IMR-90 (cell line): Measurements from ENCODE around the gene RHAG. TPM values are rescaled to one million over a fixed set of nuclear protein-coding genes. Genes with fewer than 3 reads are reported as not detected.

Source experiments
- ATAC-seq: fragments of 200-7000 bp; cut with Tn5 transposase; 2 replicates; pipeline ENCODE4 v1.9.1; 2020; ENCODE audit warnings: low read depth, mild to moderate bottlenecking, moderate library complexity
- BruUV-seq: library from RNA; stranded (reverse); fragments of 400-500 nt; replicated peaks from 2 replicates; lab custom pipeline; 2021; lab: Mats Ljungman, UMichigan
- CTCF ChIA-PET: fragments of 300-600 bp; formaldehyde crosslinking; extraction: SDS; loops from one replicate; lab custom pipeline; 2021; ENCODE audit warnings: antibody characterized with exemption; lab: Yijun Ruan, JAX
- POLR2A ChIA-PET: fragments of 300-600 bp; sonication (Branson Sonifier 250); formaldehyde crosslinking; loops from one replicate; lab custom pipeline; 2022; ENCODE audit warnings: antibody characterized with exemption; ENCODE audit not compliant: unreplicated experiment; lab: Charles Lee
- DNase-seq: peaks from one replicate; pipeline ENCODE4 v3.0.0; 2013
- H2AFZ ChIP-seq: replicated peaks from 2 replicates; pipeline ENCODE3; 2013; ENCODE audit warnings: low read length, mild to moderate bottlenecking; ENCODE audit not compliant: poor library complexity
- H2AK5ac ChIP-seq: 2 replicates; pipeline ENCODE4 v1.6.1; 2013; ENCODE audit warnings: low read depth, low read length, inconsistent platforms
- H2AK9ac ChIP-seq: replicated peaks from 2 replicates; pipeline ENCODE3; 2013; ENCODE audit warnings: mild to moderate bottlenecking, low read depth, low read length, moderate library complexity; ENCODE audit not compliant: poor library complexity
- H2BK120ac ChIP-seq: 2 replicates; pipeline ENCODE4 v1.6.1; 2013; ENCODE audit warnings: low read depth, low read length, inconsistent platforms
- H2BK15ac ChIP-seq: 3 replicates; pipeline ENCODE4 v1.6.1; 2013; ENCODE audit warnings: low read depth, low read length, inconsistent platforms
- H2BK20ac ChIP-seq: 2 replicates; pipeline ENCODE4 v1.6.1; 2013; ENCODE audit warnings: low read depth, mild to moderate bottlenecking, inconsistent platforms, low read length, moderate library complexity
- H2BK5ac ChIP-seq: 2 replicates; pipeline ENCODE4 v1.6.1; 2013; ENCODE audit warnings: mild to moderate bottlenecking, low read depth, low read length, inconsistent platforms; ENCODE audit not compliant: poor library complexity, severe bottlenecking
- H3K14ac ChIP-seq: replicated peaks from 2 replicates; pipeline ENCODE4 v1.6.1; 2013; ENCODE audit warnings: low read depth, low read length, inconsistent platforms
- H3K18ac ChIP-seq: 2 replicates; pipeline ENCODE4 v1.6.1; 2013; ENCODE audit warnings: low read depth, low read length, control low read depth
- H3K23ac ChIP-seq: 2 replicates; pipeline ENCODE4 v1.6.1; 2013; ENCODE audit warnings: low read depth, low read length, inconsistent platforms
- H3K27ac ChIP-seq: 2 replicates; pipeline ENCODE4 v1.5.1; 2013; ENCODE audit warnings: mild to moderate bottlenecking, control low read depth, low read length; ENCODE audit not compliant: insufficient read depth
- H3K27me3 ChIP-seq: 2 replicates; pipeline ENCODE4 v1.6.1; 2013; ENCODE audit warnings: low read length; ENCODE audit not compliant: control insufficient read depth, insufficient read depth
- H3K36me3 ChIP-seq: 2 replicates; pipeline ENCODE4 v1.6.1; 2013; ENCODE audit warnings: low read length, mixed read lengths; ENCODE audit not compliant: control insufficient read depth, insufficient read depth
- H3K4ac ChIP-seq: 2 replicates; pipeline ENCODE4 v1.6.1; 2013; ENCODE audit warnings: low read depth, low read length, inconsistent platforms
- H3K4me1 ChIP-seq: 2 replicates; pipeline ENCODE4 v1.6.1; 2013; ENCODE audit warnings: low read length, mixed read lengths; ENCODE audit not compliant: control insufficient read depth, insufficient read depth
- H3K4me2 ChIP-seq: 2 replicates; pipeline ENCODE4 v1.6.1; 2013; ENCODE audit warnings: low read depth, mild to moderate bottlenecking, control low read depth, low read length, moderate library complexity
- H3K4me3 ChIP-seq: 2 replicates; pipeline ENCODE4 v1.5.1; 2013; ENCODE audit warnings: low read depth, mild to moderate bottlenecking, control low read depth, low read length, moderate library complexity; ENCODE audit not compliant: insufficient read depth
- H3K56ac ChIP-seq: 2 replicates; pipeline ENCODE4 v1.6.1; 2013; ENCODE audit warnings: low read length, inconsistent platforms; ENCODE audit not compliant: insufficient read depth; ENCODE audit errors: extremely low read depth
- H3K79me1 ChIP-seq, 2 experiments: 2 replicates each; pipeline ENCODE4 v1.6.1; 2013; ENCODE audit warnings: low read length in 2 of 2, inconsistent platforms in 1 of 2, low read depth in 1 of 2
- H3K9ac ChIP-seq: 2 replicates; pipeline ENCODE4 v1.6.1; 2013; ENCODE audit warnings: low read depth, low read length, control low read depth
- H3K9me1 ChIP-seq: 2 replicates; pipeline ENCODE4 v1.6.1; 2013; ENCODE audit warnings: low read length, inconsistent platforms; ENCODE audit not compliant: insufficient read depth
- H3K9me3 ChIP-seq: 2 replicates; pipeline ENCODE4 v1.6.1; 2013; ENCODE audit warnings: low read length; ENCODE audit not compliant: control insufficient read depth, insufficient read depth
- H4K20me1 ChIP-seq: 2 replicates; pipeline ENCODE4 v1.6.1; 2013; ENCODE audit warnings: low read length, inconsistent platforms; ENCODE audit not compliant: insufficient read depth
- H4K5ac ChIP-seq: 2 replicates; pipeline ENCODE4 v1.6.1; 2013; ENCODE audit warnings: mild to moderate bottlenecking, low read depth, low read length, control low read depth
- H4K8ac ChIP-seq, 2 experiments: 2 replicates each; pipeline ENCODE4 v1.6.1; 2013; ENCODE audit warnings: low read depth in 2 of 2, low read length in 2 of 2, control low read depth in 1 of 2, inconsistent platforms in 1 of 2
- H4K91ac ChIP-seq: 2 replicates; pipeline ENCODE4 v1.6.1; 2013; ENCODE audit warnings: low read depth, low read length, inconsistent platforms; ENCODE audit not compliant: insufficient read depth
- BHLHE40 ChIP-seq: fragments of 150-350 bp; IDR thresholded peaks from 2 replicates; pipeline ENCODE4 v1.6.1; 2016; ENCODE audit warnings: mild to moderate bottlenecking, low read depth, low read length
- CEBPB ChIP-seq: IDR thresholded peaks from 2 replicates; pipeline ENCODE4 v1.6.1; 2012; ENCODE audit warnings: low read depth, low read length, improper control_type of control experiment
- CHD1 ChIP-seq: IDR thresholded peaks from 2 replicates; pipeline ENCODE4 v1.6.1; 2012; ENCODE audit warnings: low read depth, low read length, improper control_type of control experiment
- CTCF ChIP-seq: conservative IDR thresholded peaks from 2 replicates; pipeline ENCODE4 v1.5.1; 2012; ENCODE audit warnings: mild to moderate bottlenecking, low read depth, low read length, improper control_type of control experiment
- MAZ ChIP-seq: IDR thresholded peaks from 2 replicates; pipeline ENCODE4 v1.6.1; 2012; ENCODE audit warnings: low read depth, mild to moderate bottlenecking, low read length, improper control_type of control experiment, moderate library complexity, borderline replicate concordance
- RCOR1 ChIP-seq: IDR thresholded peaks from 2 replicates; pipeline ENCODE4 v1.6.1; 2012; ENCODE audit warnings: mild to moderate bottlenecking, low read length, improper control_type of control experiment; ENCODE audit not compliant: insufficient replicate concordance
- RFX5 ChIP-seq: IDR thresholded peaks from 2 replicates; pipeline ENCODE4 v1.8.0; 2012; ENCODE audit warnings: low read depth, mild to moderate bottlenecking, low read length, moderate library complexity
- SMC3 ChIP-seq: fragments of 150-350 bp; IDR thresholded peaks from 2 replicates; pipeline ENCODE4 v1.6.1; 2016; ENCODE audit warnings: low read depth, mild to moderate bottlenecking, antibody characterized with exemption, low read length, moderate library complexity
- WGBS, 2 experiments: methylation state at CpG; one replicate each; pipeline versions ENCODE4 v1.1.5 to v1.1.7; 2013; ENCODE audit warnings: missing lambda C conversion rate in 2 of 2; ENCODE audit not compliant: insufficient read length in 1 of 2; ENCODE audit errors: extremely low coverage in 2 of 2; 5-methylcytosine and 5-hydroxymethylcytosine counted together
- dilution Hi-C: fragments of 300-500 bp; cut with HindIII; formaldehyde crosslinking; loops from one replicate; pipeline ENCODE4 v1.14.3; 2018; ENCODE audit warnings: low sequenced_read_pairs; ENCODE audit not compliant: unreplicated experiment
- in situ Hi-C: fragments of 300-500 bp; cut with MboI; formaldehyde crosslinking; loops from 3 replicates; pipeline ENCODE4 v1.14.3; 2019; ENCODE audit warnings: low sequenced_read_pairs, inconsistent platforms, mixed read lengths
- intact Hi-C: fragments of 100-400 bp; cut with micrococcal nuclease; formaldehyde crosslinking; loops from 2 replicates; pipeline ENCODE4 v1.10.0; 2022
- polyA plus RNA-seq, 3 experiments: library from polyadenylated mRNA; depleted of rRNA; stranded (reverse); fragments of >200 nt; gene quantifications; 2 replicates each; pipeline ENCODE4 v1.2.3, GENCODE V29; 2012; ENCODE audit warnings: low replicate concordance in 1 of 3
- total RNA-seq: library from RNA; depleted of rRNA; stranded (reverse); fragments of >200 nt; gene quantifications from 2 replicates; pipeline ENCODE4 v1.2.3, GENCODE V29; 2012
- TF ChIP-seq, protein P1 (sequence below): fragments of 150-350 bp; IDR thresholded peaks from 2 replicates; pipeline ENCODE4 v1.6.1; 2017; ENCODE audit warnings: mild to moderate bottlenecking, antibody characterized with exemption, low read length, low read depth

RHAG gene
- total and polyA plus RNA-seq, 2 of the 4 experiments (the other 2 are of a cell fraction): not detected

DNA sequence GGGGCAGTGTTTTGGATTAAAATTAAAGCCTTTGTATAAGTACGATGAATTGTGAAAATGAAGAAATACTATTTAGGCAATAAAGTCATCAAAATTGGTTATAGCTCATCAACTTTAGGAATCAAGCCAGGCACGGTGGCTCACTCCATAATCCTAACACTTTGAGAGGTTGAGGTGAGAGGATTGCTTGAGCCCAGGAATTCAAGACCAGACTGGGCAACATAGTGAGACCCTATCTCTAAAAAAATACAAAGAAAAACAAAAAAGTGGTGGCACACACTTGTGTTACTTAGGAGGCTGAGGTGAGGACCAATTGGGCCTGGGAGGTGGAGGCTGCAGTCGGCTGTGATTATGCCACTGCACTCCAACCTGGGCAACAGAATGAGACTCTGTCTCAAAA lies 8.5 kb upstream of the RHAG start:
- no peak overlapping the region for H4K5ac ChIP-seq
- no peak overlapping the region for H2BK15ac ChIP-seq
- no peak overlapping the region for H3K23ac ChIP-seq
- no peak overlapping the region for H2AK9ac ChIP-seq
- H2AFZ ChIP-seq: no peak overlapping the region
- no peak overlapping the region for H2BK5ac ChIP-seq
- H2BK120ac ChIP-seq: no peak overlapping the region
- H3K27me3 ChIP-seq: no peaks in the 10 kb centered on the region
- H2BK20ac ChIP-seq: no peak overlapping the region
- H3K4ac ChIP-seq: no peak overlapping the region
- no peak overlapping the region for H3K4me3 ChIP-seq
- H3K27ac ChIP-seq: no peak overlapping the region
- 100% methylated on average over 1 of the region's 3 CpGs; no CpG with 5 or more reads in 1 of the 2 experiments for WGBS, 2 experiments
- H3K14ac ChIP-seq: no peak overlapping the region
- in situ Hi-C loops (no loop called here), dilution Hi-C loops (no loop called here), intact Hi-C loops (no loop called here)
- H3K36me3 ChIP-seq: no peaks in the 10 kb centered on the region
- no peak overlapping the region for H4K91ac ChIP-seq
- H3K56ac ChIP-seq: no peak overlapping the region
- no peak overlapping the region for H4K8ac ChIP-seq
- ATAC-seq (no peak), DNase-seq (no peak)
- TF ChIP-seq CTCF: no peak
- TF ChIP-seq, protein P1, sequence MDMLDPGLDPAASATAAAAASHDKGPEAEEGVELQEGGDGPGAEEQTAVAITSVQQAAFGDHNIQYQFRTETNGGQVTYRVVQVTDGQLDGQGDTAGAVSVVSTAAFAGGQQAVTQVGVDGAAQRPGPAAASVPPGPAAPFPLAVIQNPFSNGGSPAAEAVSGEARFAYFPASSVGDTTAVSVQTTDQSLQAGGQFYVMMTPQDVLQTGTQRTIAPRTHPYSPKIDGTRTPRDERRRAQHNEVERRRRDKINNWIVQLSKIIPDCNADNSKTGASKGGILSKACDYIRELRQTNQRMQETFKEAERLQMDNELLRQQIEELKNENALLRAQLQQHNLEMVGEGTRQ: no peak
- no peak for TF ChIP-seq BHLHE40
- TF ChIP-seq RCOR1: no peak
- TF ChIP-seq RFX5: no peak
- no peak for TF ChIP-seq MAZ
- TF ChIP-seq SMC3: no peak
- no peak for TF ChIP-seq CHD1
- no peak for TF ChIP-seq CEBPB
- CTCF ChIA-PET: no interaction called here
- H3K79me1 ChIP-seq: no peaks in the 10 kb centered on the region
- H4K20me1 ChIP-seq: no peaks in the 10 kb centered on the region
- no peaks in the 10 kb centered on the region for H3K9me1 ChIP-seq
- POLR2A ChIA-PET: no interaction called here
- BruUV-seq: no TSS peak
- no peaks in the 10 kb centered on the region for H3K9me3 ChIP-seq
- H3K4me1 ChIP-seq: no peaks in the 10 kb centered on the region
- H3K18ac ChIP-seq: no peak overlapping the region
- H3K4me2 ChIP-seq: no peak overlapping the region
- no peak overlapping the region for H2AK5ac ChIP-seq
- no peak overlapping the region for H3K9ac ChIP-seq
